Ishikawa (cell line): Measurements from ENCODE around the gene RHOJ.

ENCODE experiments used
- TAF1 ChIP-seq: IDR thresholded peaks from 2 replicates; pipeline ENCODE4 v1.6.1; 2012; ENCODE audit warnings: low read depth, mild to moderate bottlenecking
- TF ChIP-seq, protein P1 (sequence below): IDR thresholded peaks from 2 replicates; pipeline ENCODE4 v1.6.1; 2012

DNA sequence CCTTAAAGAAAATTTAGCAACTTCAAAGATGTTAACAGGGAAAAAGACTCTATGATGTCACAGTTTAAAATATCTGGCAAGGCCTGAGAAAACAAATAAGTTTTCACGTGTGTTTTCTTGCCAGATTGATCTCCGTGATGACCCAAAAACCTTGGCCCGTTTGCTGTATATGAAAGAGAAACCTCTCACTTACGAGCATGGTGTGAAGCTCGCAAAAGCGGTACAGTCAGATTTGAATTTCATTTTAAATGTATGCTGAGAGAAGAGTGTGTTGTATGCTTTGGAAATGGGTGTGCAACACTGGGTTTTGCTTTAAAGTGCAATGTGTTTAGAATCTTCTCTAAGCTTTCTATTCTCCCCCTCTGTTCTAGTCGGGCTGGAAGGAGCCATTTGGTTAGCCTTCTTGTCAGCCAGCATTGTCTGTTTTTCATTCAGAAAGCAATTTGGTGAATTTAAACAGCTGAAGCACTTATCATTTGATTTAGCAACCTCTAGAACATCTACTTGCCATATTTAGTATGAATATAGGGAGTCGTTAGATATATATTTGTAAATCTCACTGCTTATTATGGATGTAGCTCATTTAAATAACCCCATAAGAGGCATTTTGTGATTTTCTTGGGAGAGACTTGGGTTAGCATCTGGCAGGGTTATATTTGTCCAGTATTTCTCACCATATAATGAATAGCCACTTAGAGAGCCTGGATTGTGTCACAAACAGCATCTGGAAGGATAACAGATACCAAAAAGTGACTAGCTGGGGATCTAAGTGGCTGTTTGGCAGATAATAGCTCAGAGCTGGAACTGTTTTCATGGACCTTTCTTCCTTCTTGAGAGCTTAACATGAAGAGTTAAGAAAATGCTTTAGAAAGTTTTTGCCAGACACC is 79.0 kb downstream of the RHOJ start:
- TF ChIP-seq TAF1 = no peak
- TF ChIP-seq, protein P1, sequence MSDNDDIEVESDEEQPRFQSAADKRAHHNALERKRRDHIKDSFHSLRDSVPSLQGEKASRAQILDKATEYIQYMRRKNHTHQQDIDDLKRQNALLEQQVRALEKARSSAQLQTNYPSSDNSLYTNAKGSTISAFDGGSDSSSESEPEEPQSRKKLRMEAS = no peak
